Mucosa of rectum (tissue), 2 donors: ENCODE results near the gene ANAPC1.

Experiments used
- H3K27ac ChIP-seq, 2 donors: one replicate each; pipeline ENCODE4 v1.7.0; 2013; ENCODE audit warnings: inconsistent platforms in 2 of 2, low read depth in 2 of 2, low read length in 2 of 2
- H3K27me3 ChIP-seq, 2 donors: one replicate each; pipeline ENCODE4 v1.7.0; 2013; ENCODE audit warnings: low read length in 2 of 2; ENCODE audit not compliant: control insufficient read depth in 2 of 2, insufficient read depth in 2 of 2
- H3K36me3 ChIP-seq, 2 donors: one replicate each; pipeline ENCODE4 v1.7.0; 2013; ENCODE audit warnings: low read length in 2 of 2; ENCODE audit not compliant: control insufficient read depth in 2 of 2, insufficient read depth in 2 of 2
- H3K4me1 ChIP-seq, 2 donors: one replicate each; pipeline ENCODE4 v1.7.0; 2013; ENCODE audit warnings: low read length in 2 of 2, mild to moderate bottlenecking in 1 of 2; ENCODE audit not compliant: control insufficient read depth in 2 of 2, insufficient read depth in 2 of 2
- H3K4me3 ChIP-seq, 2 donors: one replicate each; pipeline ENCODE4 v1.7.0; 2013; ENCODE audit warnings: low read length in 2 of 2
- H3K9ac ChIP-seq, 2 donors: one replicate each; pipeline ENCODE4 v1.7.0; 2013; ENCODE audit warnings: low read length in 2 of 2, low read depth in 1 of 2, mild to moderate bottlenecking in 1 of 2
- H3K9me3 ChIP-seq, 2 donors: one replicate each; pipeline ENCODE4 v1.7.0; 2013; ENCODE audit warnings: low read length in 2 of 2; ENCODE audit not compliant: control insufficient read depth in 2 of 2
- donor health status: healthy.
- donor health status: Normal muscosa, but diverticular disease.

Gene ANAPC1

GRCh38 chr2:111883661-111884591 is at the start of gene ANAPC1:
ANAPC1 (minus strand) TSS chr2:111884193; CDS start chr2:111880825, 3,368 bp downstream.
- Histone ChIP-seq H3K27me3 (no peaks in the 10 kb centered on the region), H3K27ac (peak within 1 kb of the TSS; percentile 83 to 87), H3K36me3 (no peaks in the 10 kb centered on the region), H3K9me3 (no peaks in the 10 kb centered on the region), H3K4me1 (peaks cover 2 to 6% of the 10 kb centered on the region in 2 donors), H3K9ac (peak within 1 kb of the TSS; percentile 86 to 90), H3K4me3 (peak within 1 kb of the TSS; percentile 92 to 98)

GRCh38 chr2:111932841-111933291 is 48.9 kb upstream of the ANAPC1 start:
- Histone ChIP-seq H3K27me3 (no peaks in the 10 kb centered on the region), H3K9ac (no peak overlapping the region), H3K4me3 (no peak overlapping the region), H3K36me3 (peaks cover 0 to 2% of the 10 kb centered on the region in 2 donors), H3K9me3 (no peaks in the 10 kb centered on the region), H3K4me1 (no peaks in the 10 kb centered on the region), H3K27ac (no peak overlapping the region)

GRCh38 chr2:111930875-111931274 is 46.9 kb upstream of the ANAPC1 start:
- no peaks in the 10 kb centered on the region for H3K9me3 ChIP-seq
- no peak overlapping the region for H3K27ac ChIP-seq
- no peak overlapping the region for H3K9ac ChIP-seq
- H3K4me1 ChIP-seq, result no peaks in the 10 kb centered on the region
- no peaks in the 10 kb centered on the region for H3K27me3 ChIP-seq
- peaks cover 0 to 2% of the 10 kb centered on the region in 2 donors for H3K36me3 ChIP-seq
- H3K4me3 ChIP-seq, result no peak overlapping the region

GRCh38 chr2:111930409-111930808 is 46.4 kb upstream of the ANAPC1 start:
- no peak overlapping the region for H3K9ac ChIP-seq
- H3K27me3 ChIP-seq, result no peaks in the 10 kb centered on the region
- no peak overlapping the region for H3K4me3 ChIP-seq
- H3K4me1 ChIP-seq, result no peaks in the 10 kb centered on the region
- no peak overlapping the region for H3K27ac ChIP-seq
- H3K36me3 ChIP-seq, result peaks cover 0 to 2% of the 10 kb centered on the region in 2 donors
- no peaks in the 10 kb centered on the region for H3K9me3 ChIP-seq

- Histone ChIP-seq H3K36me3 (peaks cover 0 to 2% of the 10 kb centered on the region in 2 donors), H3K27me3 (no peaks in the 10 kb centered on the region), H3K4me3 (no peak overlapping the region), H3K9me3 (no peaks in the 10 kb centered on the region), H3K27ac (no peak overlapping the region), H3K4me1 (no peaks in the 10 kb centered on the region), H3K9ac (no peak overlapping the region)
These were observed 43.7 kb upstream of the ANAPC1 start for GRCh38 chr2:111927723-111928122.

GRCh38 chr2:111924617-111925107 is 40.7 kb upstream of the ANAPC1 start:
- Histone ChIP-seq H3K27ac (no peak overlapping the region), H3K27me3 (no peaks in the 10 kb centered on the region), H3K4me3 (no peak overlapping the region), H3K4me1 (peaks cover 6 to 9% of the 10 kb centered on the region in 2 donors), H3K9me3 (no peaks in the 10 kb centered on the region), H3K9ac (no peak overlapping the region), H3K36me3 (peaks cover 0 to 2% of the 10 kb centered on the region in 2 donors)

GRCh38 chr2:111923276-111923804 is 39.3 kb upstream of the ANAPC1 start:
- Histone ChIP-seq H3K4me3 (no peak overlapping the region), H3K27me3 (no peaks in the 10 kb centered on the region), H3K9ac (no peak overlapping the region), H3K27ac (no peak overlapping the region), H3K9me3 (no peaks in the 10 kb centered on the region), H3K4me1 (peaks cover 7 to 18% of the 10 kb centered on the region in 2 donors), H3K36me3 (no peaks in the 10 kb centered on the region)

GRCh38 chr2:111919794-111920608 is 36.0 kb upstream of the ANAPC1 start:
- H3K27me3 ChIP-seq, result no peaks in the 10 kb centered on the region
- H3K36me3 ChIP-seq, result no peaks in the 10 kb centered on the region
- peaks cover 7 to 18% of the 10 kb centered on the region in 2 donors for H3K4me1 ChIP-seq
- peak overlapping the region in 1 of 2 donors; percentile 22 for H3K4me3 ChIP-seq
- no peaks in the 10 kb centered on the region for H3K9me3 ChIP-seq
- H3K9ac ChIP-seq, result peak overlapping the region in 1 of 2 donors; percentile 5
- H3K27ac ChIP-seq, result peak overlapping the region; percentile 61 to 69

GRCh38 chr2:111919365-111919764 is 35.4 kb upstream of the ANAPC1 start:
- H3K4me3 ChIP-seq, result peak overlapping the region in 1 of 2 donors; percentile 16
- peaks cover 7 to 18% of the 10 kb centered on the region in 2 donors for H3K4me1 ChIP-seq
- H3K9me3 ChIP-seq, result no peaks in the 10 kb centered on the region
- H3K27me3 ChIP-seq, result no peaks in the 10 kb centered on the region
- no peak overlapping the region for H3K9ac ChIP-seq
- H3K27ac ChIP-seq, result peak overlapping the region in 1 of 2 donors; percentile 61
- no peaks in the 10 kb centered on the region for H3K36me3 ChIP-seq
